Glutamatergic neuron (in vitro differentiated cells): ENCODE data around the gene SLC36A4. TPM values are rescaled to one million over a fixed set of nuclear protein-coding genes. Genes with fewer than 3 reads are reported as not detected.

ENCODE experiments used
- DNase-seq: peaks from one replicate; pipeline ENCODE4 v3.0.0; 2022
- H3K27ac Mint-ChIP-seq: one replicate; pipeline ENCODE4 v1.8.0; 2020; ENCODE audit warnings: mild to moderate bottlenecking, mixed read lengths, inconsistent platforms; ENCODE audit not compliant: unreplicated experiment
- H3K27me3 Mint-ChIP-seq: one replicate; pipeline ENCODE4 v1.8.0; 2020; ENCODE audit warnings: mild to moderate bottlenecking, moderate library complexity, mixed read lengths, inconsistent platforms; ENCODE audit not compliant: unreplicated experiment
- H3K36me3 Mint-ChIP-seq: one replicate; pipeline ENCODE4 v1.8.0; 2020; ENCODE audit warnings: mild to moderate bottlenecking, mixed read lengths, inconsistent platforms; ENCODE audit not compliant: unreplicated experiment
- H3K4me1 Mint-ChIP-seq: one replicate; pipeline ENCODE4 v1.8.0; 2020; ENCODE audit warnings: mild to moderate bottlenecking, low read depth, mixed read lengths, inconsistent platforms; ENCODE audit not compliant: unreplicated experiment
- H3K4me3 Mint-ChIP-seq: one replicate; pipeline ENCODE4 v1.8.0; 2020; ENCODE audit warnings: mild to moderate bottlenecking, mixed read lengths, inconsistent platforms; ENCODE audit not compliant: unreplicated experiment
- H3K9me3 Mint-ChIP-seq: one replicate; pipeline ENCODE4 v1.8.0; 2020; ENCODE audit warnings: mild to moderate bottlenecking, moderate library complexity, mixed read lengths, inconsistent platforms; ENCODE audit not compliant: unreplicated experiment
- total RNA-seq: library from RNA; stranded (reverse); fragmentation: NEBNext Ultra II Directional; extraction: Animal tissue kit (Norgen Biotek cat#: 25700); gene quantifications from one replicate; pipeline ENCODE4 v1.2.1, GENCODE V29; 2021; ENCODE audit not compliant: unreplicated experiment
- TF ChIP-seq, protein P1 (sequence below): fragments of 200-600 bp; sonication (generic); IDR thresholded peaks from one replicate; pipeline ENCODE4 v1.5.0; 2021; ENCODE audit not compliant: partially characterized antibody, unreplicated experiment

SLC36A4 gene
- total RNA-seq, 1 donor from 2014 or later, result 33.1 TPM

DNA sequence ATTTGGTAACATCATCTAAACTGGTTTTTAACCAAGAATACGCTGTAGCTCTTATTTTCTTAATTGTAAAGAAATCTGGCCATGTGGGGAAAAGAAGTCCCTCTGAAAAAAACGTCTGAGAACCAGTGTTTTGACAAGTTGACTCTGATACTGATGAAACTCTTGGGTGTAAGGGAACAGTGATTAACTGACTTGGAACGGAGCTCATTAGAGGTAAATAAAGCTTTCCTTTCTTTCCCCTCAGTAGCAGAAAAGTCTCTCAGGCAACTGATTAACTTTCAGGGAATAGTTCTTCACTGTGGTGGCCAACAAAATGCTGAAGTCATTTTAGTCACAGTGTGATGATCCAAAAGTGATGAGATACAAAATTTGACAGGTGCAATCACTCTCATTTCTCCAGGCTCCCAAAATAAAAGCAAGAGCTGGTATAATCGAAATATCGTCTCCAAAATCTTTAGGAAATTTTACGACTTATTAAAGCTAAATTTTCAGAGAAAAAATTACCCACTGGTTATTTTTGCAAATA lies 52.3 kb downstream of the SLC36A4 start:
- Mint-ChIP-seq H3K4me3 (no peak overlapping the region), H3K27ac (no peak overlapping the region), H3K4me1 (no peaks in the 10 kb centered on the region), H3K36me3 (no peaks in the 10 kb centered on the region), H3K27me3 (no peaks in the 10 kb centered on the region), H3K9me3 (no peaks in the 10 kb centered on the region)
- TF ChIP-seq, protein P1, sequence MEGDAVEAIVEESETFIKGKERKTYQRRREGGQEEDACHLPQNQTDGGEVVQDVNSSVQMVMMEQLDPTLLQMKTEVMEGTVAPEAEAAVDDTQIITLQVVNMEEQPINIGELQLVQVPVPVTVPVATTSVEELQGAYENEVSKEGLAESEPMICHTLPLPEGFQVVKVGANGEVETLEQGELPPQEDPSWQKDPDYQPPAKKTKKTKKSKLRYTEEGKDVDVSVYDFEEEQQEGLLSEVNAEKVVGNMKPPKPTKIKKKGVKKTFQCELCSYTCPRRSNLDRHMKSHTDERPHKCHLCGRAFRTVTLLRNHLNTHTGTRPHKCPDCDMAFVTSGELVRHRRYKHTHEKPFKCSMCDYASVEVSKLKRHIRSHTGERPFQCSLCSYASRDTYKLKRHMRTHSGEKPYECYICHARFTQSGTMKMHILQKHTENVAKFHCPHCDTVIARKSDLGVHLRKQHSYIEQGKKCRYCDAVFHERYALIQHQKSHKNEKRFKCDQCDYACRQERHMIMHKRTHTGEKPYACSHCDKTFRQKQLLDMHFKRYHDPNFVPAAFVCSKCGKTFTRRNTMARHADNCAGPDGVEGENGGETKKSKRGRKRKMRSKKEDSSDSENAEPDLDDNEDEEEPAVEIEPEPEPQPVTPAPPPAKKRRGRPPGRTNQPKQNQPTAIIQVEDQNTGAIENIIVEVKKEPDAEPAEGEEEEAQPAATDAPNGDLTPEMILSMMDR, result no peak
- no peak for DNase-seq

DNA sequence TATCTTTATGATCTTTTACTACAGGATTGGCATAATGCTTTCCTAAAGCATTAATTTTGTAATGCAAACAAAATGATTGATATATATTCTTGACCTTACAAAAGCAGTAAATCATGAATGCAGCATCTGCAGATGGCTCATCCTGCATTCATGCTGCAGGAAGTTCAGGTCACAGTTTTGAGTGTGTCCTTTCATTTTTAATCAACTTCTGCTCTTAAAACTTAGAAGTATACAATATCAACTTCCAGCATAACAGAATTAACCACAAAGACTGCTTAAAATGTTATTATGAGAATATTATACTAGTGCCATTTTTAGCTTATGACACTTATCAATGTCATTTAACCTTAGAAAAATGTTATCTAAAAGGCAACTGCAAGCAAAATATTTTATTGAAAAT lies 54.0 kb downstream of the SLC36A4 start:
- no peak for DNase-seq
- TF ChIP-seq, protein P1, result no peak
- Mint-ChIP-seq H3K27ac (no peak overlapping the region), H3K4me1 (no peaks in the 10 kb centered on the region), H3K27me3 (no peaks in the 10 kb centered on the region), H3K9me3 (no peaks in the 10 kb centered on the region), H3K4me3 (no peak overlapping the region), H3K36me3 (no peaks in the 10 kb centered on the region)

DNA sequence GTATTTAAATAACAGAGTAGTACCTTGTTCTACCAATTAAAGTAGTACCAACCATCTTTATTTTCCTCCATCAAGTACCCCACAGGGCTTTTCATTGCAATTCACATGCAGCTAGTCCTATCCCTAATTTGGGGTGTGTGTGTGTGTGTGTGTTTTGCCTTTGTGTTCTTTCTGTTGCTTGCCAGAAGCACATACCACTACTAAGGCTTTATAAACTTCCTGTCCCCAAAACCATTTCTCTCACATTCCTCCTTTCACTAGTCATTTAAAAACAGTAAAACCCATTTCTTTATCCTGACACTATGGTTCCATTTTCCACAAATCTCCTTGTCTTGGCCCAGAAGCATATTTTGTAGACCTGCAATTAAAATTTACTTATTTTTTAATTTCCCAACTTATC lies 54.6 kb downstream of the SLC36A4 start:
- DNase-seq, result no peak
- Mint-ChIP-seq H3K27me3 (no peaks in the 10 kb centered on the region), H3K9me3 (no peaks in the 10 kb centered on the region), H3K27ac (no peak overlapping the region), H3K36me3 (no peaks in the 10 kb centered on the region), H3K4me1 (no peaks in the 10 kb centered on the region), H3K4me3 (no peak overlapping the region)
- TF ChIP-seq, protein P1, result no peak

DNA sequence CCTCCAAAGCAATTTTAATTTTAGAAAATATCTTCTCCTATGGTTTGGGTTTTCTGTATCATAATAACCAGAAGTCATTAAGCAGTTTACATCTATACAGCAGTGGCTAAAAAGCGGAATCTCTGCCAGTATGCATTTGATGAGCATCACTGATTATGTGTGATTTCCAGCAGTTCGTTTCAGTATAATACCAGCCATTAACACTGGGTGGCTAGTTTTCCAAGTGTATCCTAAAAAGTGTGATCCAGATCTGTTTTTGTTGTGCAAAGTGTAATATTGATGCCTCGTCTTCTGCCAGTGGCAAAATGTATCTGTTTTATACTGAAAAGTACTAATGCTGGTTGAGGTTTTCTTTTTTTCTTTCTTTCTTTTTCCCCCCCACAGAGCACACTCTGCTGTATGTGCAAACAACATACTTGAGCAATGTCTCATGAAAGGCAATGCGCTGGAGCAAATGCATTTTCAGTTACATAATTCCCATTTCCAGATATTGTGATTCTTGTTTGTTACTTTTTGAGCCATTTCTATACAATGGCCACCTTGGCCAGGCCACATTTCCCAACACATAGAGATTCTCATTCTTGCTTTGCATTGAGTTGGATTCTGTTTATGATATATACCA lies 64.2 kb downstream of the SLC36A4 start:
- no peak for DNase-seq
- Mint-ChIP-seq H3K36me3 (no peaks in the 10 kb centered on the region), H3K27me3 (no peaks in the 10 kb centered on the region), H3K27ac (no peak overlapping the region), H3K4me3 (no peak overlapping the region), H3K4me1 (no peaks in the 10 kb centered on the region), H3K9me3 (no peaks in the 10 kb centered on the region)
- TF ChIP-seq, protein P1, result no peak

DNA sequence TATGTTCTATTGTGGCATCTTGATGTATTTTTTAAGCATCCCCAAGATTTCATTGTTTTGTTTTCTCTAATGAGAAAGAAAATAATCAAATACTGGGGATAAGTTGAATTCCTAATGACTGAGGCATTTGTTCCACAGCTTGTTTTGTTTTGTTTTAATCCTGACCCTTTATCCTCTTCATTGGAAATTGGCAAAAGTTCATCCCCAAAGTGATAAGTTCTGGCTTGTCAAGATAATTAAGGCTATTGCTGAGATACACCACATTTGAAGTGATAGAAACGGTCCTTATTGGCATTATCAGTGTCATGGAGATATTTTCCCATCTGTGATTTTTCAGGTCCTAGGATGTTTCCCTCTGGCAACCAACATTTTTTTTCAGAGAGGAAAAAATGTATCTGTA lies 65.0 kb downstream of the SLC36A4 start:
- H3K36me3 Mint-ChIP-seq, result no peaks in the 10 kb centered on the region
- no peaks in the 10 kb centered on the region for H3K4me1 Mint-ChIP-seq
- no peak for DNase-seq
- TF ChIP-seq, protein P1, result no peak
- no peak overlapping the region for H3K27ac Mint-ChIP-seq
- H3K4me3 Mint-ChIP-seq, result no peak overlapping the region
- no peaks in the 10 kb centered on the region for H3K27me3 Mint-ChIP-seq
- H3K9me3 Mint-ChIP-seq, result no peaks in the 10 kb centered on the region
